Cardiac septum (tissue), 1 donor: ENCODE results near the gene TRMT11. TPM values are rescaled to one million over a fixed set of nuclear protein-coding genes. Genes with fewer than 3 reads are reported as not detected.
"Not testable (repeated sequence)": the region's sequence is repeated elsewhere in the genome, so short reads cannot be mapped to it uniquely, and the experiment has no call there.

Source experiments
- DNase-seq: peaks from one replicate; pipeline ENCODE4 v3.0.0-alpha.2; 2020; ENCODE audit warnings: low spot score
- intact Hi-C: fragments of 100-400 bp; cut with DNase I; formaldehyde crosslinking; loops from one replicate; pipeline ENCODE4 v1.14.0; 2022
- total RNA-seq: library from RNA; stranded (reverse); fragmentation: NEBNext Ultra II Directional; extraction: Animal tissue kit (Norgen Biotek cat#: 25700); gene quantifications from one replicate; pipeline ENCODE4 v1.2.1, GENCODE V29; 2021
- donor health status: DM: no; HTN: no; CAD: no.

Gene TRMT11
- total RNA-seq, 1 donor from 2014 or later: 13.3 TPM

- intact Hi-C loops: loop anchor here (10.0 kb wide), 1 partner anchor 1231 kb away; the partner anchor contains the start of gene RNF146
- no peak for DNase-seq
Observed at GRCh38 chr6:126033696-126034095, 47.4 kb downstream of the TRMT11 start.

DNA sequence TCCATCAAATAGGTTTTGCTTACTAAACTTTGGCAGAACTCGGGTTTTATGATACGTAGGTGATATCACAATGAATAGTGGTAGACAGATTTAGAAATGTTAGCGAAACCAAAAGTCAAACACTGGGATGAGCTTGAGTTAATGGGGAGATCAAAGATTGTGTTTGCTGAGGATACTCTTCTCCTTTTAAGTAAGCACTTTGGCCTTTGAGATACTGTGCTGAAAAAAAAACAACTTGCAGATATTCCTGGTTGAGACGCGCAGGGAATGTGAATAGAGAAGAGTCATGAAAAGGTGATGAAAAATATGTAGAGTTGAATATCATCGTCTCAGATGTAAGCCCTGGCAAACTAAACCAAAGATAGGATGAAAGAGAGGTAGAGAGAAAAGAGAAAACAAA, 48.3 kb downstream of the TRMT11 start:
- DNase-seq: no peak
- intact Hi-C loops: loop anchor here (10.0 kb wide), 1 partner anchor 1230 kb away; the partner anchor contains the start of gene RNF146

GRCh38 chr6:126035764-126036163, 49.4 kb downstream of the TRMT11 start:
- DNase-seq: no peak
- intact Hi-C loops: loop anchor here (10.0 kb wide), 1 partner anchor 1229 kb away; the partner anchor contains the start of gene RNF146

DNA sequence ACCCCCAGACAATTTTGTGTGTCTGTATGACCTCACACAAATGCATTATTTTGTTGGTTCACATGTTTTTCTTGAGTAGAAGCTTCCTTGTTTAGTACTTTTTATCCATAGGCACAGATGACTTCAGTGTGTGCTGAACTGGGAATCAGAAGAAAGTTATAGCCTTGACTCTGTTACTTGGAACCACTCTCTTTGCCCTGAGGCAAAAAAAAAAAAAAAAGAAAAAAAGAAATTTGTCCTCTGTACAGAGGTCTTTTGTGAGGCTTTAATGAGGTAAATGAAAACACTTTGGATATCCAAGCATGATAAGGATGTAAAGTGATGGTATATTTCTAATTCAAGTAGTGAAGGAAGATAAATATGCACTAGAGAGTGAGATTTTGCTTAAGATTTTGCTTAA, 51.9 kb downstream of the TRMT11 start:
- DNase-seq: no peak
- intact Hi-C loops: loop anchor here (10.0 kb wide), 1 partner anchor 1227 kb away; the partner anchor contains the start of gene RNF146

DNA sequence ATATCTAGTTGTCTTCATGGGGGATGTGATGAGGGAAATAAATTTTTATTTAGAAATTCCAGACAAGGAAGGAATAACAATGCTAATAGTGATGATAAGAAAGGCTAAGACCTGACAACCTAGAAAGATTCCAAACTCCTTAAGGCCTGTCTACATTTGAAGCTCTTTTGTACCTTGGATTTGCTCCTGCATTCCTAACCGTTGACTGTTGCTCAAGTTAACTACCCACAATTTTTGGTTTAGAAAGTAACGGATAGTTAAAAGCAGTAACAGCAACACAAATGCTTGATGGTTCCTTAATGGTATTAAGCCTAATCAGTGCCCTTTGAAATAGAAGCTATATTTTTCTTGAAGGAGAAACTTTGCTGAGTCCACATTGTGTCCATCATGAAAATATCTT, 52.9 kb downstream of the TRMT11 start:
- no peak for DNase-seq
- intact Hi-C loops: loop anchor here (10.0 kb wide), 1 partner anchor 1226 kb away; the partner anchor contains the start of gene RNF146

DNA sequence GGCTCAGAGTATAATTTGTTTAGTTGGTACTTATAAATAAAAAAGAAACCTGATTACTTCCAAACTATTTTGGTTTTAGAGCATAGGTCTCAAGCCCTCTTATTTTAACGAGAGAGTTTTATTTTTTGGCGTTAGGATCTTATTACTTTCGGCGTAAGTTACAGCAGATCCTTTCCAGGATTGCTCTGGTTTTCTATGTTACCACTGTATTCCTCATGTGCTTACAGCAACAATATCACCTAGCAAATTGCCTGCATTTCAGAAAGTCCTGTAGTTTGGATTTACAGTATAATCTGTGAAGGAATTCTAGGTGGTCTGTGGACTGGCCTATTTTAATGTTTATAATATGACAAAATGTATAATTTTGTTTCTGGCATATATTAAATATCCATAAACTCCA, 54.1 kb downstream of the TRMT11 start:
- no peak for DNase-seq
- intact Hi-C loops: no loop called here

- intact Hi-C loops: no loop called here
Observed at GRCh38 chr6:126040826-126041225, 54.5 kb downstream of the TRMT11 start.

DNA sequence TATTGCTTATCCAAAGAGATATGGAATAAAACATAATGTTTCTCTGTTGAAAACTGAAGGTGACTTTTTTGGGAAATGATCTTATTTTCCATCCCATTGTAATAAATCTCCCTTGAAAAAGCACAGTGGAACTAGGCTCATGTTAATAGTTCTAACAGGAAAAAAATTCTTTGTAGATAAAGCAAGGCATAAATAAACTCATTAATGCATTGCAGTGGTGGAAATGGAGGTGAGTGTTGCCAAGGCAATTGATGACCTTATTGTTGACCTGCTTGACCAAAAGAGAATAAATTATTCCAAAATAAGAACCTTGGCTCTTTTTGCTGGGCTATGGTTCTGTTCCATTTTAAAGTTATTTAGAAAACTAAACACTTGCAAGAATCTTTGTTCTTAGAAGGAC, 55.2 kb downstream of the TRMT11 start:
- no peak for DNase-seq
- intact Hi-C loops: no loop called here

More at GRCh38 chr6:126040826-126041225, 54.5 kb downstream of the TRMT11 start:
- no peak for DNase-seq

GRCh38 chr6:126042001-126042419, 55.7 kb downstream of the TRMT11 start:
- intact Hi-C loops: no loop called here

GRCh38 chr6:126047648-126048047, 61.3 kb downstream of the TRMT11 start:
- intact Hi-C loops: no loop called here
- no peak for DNase-seq

More at GRCh38 chr6:126042001-126042419, 55.7 kb downstream of the TRMT11 start:
- no peak for DNase-seq

DNA sequence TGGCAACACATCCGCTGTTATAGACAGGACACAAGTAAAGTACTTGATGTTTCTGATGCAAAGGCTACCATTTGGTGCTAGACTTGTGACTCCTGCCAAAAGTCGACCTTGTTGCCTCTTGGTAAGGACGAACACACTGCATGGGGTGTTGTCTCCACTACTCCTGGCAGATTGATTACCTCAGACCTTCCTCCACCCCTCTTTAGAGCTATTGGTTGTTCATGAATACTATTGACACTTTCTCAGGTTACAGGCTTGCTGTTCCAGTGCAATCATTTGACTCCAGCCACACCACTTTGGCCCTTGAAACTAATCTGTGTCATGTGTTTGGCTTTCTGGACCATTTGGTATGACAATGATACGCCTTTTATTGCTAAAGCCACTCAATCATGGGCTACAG, 62.3 kb downstream of the TRMT11 start:
- intact Hi-C loops: no loop called here
- no peak for DNase-seq

DNA sequence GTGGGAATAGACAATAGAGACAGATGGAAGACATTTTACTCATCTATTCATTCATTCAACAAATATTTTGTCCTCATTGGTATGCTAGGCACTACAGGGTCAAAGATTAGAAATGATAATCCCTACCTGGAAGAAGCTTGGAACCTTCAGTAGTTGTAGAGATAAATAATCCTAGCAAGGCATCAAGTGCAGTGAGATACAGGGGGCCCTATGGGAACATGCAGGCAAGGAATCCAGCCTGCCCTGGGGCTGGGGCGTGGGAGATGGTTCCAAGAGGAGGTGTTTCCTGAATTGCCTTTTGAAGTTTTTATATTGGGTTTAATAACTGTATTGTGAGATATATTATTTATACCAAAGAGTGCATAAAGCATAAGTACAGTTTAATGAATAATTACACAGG, 64.5 kb downstream of the TRMT11 start:
- intact Hi-C loops: no loop called here
- DNase-seq: no peak

DNA sequence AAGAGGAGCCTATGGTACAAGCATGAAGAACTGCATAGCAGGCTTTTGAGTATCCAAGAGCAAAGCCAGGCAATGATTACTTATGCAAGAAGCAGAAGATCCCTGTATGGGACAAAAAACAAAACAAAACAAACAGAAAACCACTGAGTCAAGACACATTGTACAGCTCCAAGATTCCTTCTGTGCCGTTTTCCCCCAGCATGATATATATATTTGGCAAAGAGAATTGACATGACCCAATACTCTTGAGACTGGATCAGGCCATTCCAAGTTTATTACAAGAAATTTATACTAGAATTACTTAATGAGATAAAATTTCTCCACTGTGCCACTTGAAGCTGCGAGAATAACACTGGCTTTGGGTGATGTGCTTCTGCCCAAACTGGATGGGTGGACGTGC, 65.5 kb downstream of the TRMT11 start:
- DNase-seq: no peak
- intact Hi-C loops: no loop called here

GRCh38 chr6:126052485-126052884, 66.1 kb downstream of the TRMT11 start:
- intact Hi-C loops: no loop called here

DNA sequence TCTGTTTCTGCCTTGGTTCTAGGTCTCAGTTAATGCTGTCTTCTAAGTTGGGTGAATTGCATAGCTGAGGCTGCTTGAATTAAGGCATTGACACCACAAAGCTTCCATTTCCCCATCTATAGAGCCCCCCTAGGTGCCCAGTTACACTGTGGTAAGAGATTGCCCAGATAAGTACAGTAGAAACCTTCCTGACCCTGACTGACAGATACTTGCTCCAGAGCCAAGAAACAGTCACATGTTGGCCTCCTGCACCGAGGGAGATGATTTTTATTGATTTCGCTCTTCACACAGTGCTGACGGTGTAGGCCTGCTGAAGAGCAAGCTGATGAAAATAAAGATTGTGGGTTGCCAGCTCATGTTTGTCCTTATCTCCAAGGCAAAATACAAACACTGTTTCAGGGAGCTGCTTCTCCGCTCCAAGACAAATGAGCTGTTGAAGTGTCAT, 67.9 kb downstream of the TRMT11 start:
- intact Hi-C loops: no loop called here

More at GRCh38 chr6:126052485-126052884, 66.1 kb downstream of the TRMT11 start:
- no peak for DNase-seq

GRCh38 chr6:126054802-126055201, 68.5 kb downstream of the TRMT11 start:
- DNase-seq: no peak
- intact Hi-C loops: no loop called here

More for the DNA sequence above, 67.9 kb downstream of the TRMT11 start:
- DNase-seq: no peak

DNA sequence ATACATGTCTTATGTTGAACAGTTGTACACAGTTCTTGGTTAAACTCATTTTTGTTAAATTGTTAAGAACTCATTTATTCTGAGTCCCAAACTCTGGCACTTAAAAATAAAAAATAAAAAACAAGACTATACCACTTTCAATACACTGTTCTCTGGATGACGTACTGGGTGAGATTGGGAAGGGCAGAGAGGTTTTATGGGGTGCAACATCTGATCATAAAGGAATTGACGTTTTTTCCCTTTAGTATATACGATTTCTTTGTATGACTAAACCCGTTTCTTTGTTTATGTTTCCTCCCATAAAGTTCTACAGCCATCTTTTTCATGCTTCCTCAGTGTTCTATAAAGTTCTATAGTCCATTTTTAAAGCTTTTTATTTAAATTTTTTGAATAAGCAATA, 69.1 kb downstream of the TRMT11 start:
- intact Hi-C loops: no loop called here
- no peak for DNase-seq

- intact Hi-C loops: no loop called here
- DNase-seq: no peak
Observed at GRCh38 chr6:126056355-126057004, 70.1 kb downstream of the TRMT11 start.

- intact Hi-C loops, DNase-seq: not testable (repeated sequence)
Observed at GRCh38 chr6:126058085-126058484, 71.7 kb downstream of the TRMT11 start.

DNA sequence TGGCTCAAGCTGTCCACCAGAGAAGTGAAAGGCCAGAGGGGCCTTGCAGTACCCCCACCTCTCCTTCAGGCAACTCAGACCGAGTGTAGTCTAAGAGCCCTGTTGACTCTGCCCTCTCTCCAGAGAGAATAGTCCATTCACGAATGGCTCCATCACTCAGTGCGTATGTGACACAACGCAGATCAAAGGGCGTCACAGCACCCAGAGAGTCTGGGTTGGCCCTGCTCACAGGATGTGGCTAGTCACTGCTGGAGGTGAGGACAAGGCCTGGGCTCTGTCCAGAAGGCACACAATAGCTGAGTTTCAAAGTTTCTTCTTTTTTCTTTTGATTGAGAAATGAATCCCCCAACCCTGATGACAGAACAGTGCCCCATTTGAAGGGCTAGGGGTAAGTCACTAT, 74.1 kb downstream of the TRMT11 start:
- intact Hi-C loops: no loop called here
- no peak for DNase-seq

DNA sequence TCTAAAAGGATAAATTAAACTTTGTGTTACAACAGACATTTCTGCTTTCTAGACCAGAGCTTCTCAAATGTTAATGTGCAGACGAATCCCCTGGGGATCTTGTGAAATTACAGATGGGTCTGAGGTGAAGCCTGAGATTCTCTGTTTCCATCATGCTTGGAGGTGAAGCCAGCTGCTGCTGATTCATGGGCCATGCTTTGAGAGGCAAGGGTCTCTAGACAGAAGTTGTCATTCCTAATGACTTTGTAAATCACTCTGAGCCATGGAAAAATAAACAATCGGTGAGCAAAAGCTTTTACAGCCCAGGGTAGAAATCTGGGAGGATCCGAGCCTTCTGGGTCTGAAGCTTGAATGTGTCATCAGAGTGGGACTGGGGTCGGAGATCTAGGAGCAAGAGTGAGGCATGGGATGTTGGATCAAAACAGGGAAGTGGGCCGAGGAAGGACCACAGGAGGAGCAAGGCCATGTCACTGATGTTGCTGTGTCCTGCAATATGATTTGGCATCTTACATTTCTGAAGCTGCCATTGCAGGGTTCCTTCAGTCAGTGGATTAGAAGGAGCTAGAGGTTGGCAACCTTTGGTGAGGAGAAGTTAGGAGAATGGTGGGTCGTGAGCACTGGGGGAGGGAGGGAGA, 77.3 kb downstream of the TRMT11 start:
- intact Hi-C loops: no loop called here
- no peak for DNase-seq
